ENCODE measurements around the gene SMIM31.

SMIM31 gene

GRCh38 chr4:164783976-164784375, 30.0 kb downstream of the SMIM31 start:
- DNase-seq (ENCODE audit: low read depth, low spot score), result no peak

GRCh38 chr4:164789047-164789446, 35.1 kb downstream of the SMIM31 start:
- DNase-seq (ENCODE audit: low read depth, low spot score), result no peak

- no peak for DNase-seq (ENCODE audit: low read depth, low spot score)
These were observed 36.3 kb downstream of the SMIM31 start for GRCh38 chr4:164790249-164790648.

GRCh38 chr4:164799410-164799809, 45.5 kb downstream of the SMIM31 start:
- DNase-seq (ENCODE audit: low read depth, low spot score), result no peak

GRCh38 chr4:164800786-164801185, 46.9 kb downstream of the SMIM31 start:
- no peak for DNase-seq (ENCODE audit: low read depth, low spot score)

- no peak for DNase-seq (ENCODE audit: low read depth, low spot score)
These were observed 48.5 kb downstream of the SMIM31 start for GRCh38 chr4:164802301-164802901.

GRCh38 chr4:164803702-164804101, 49.8 kb downstream of the SMIM31 start:
- no peak for DNase-seq (ENCODE audit: low read depth, low spot score)

GRCh38 chr4:164807611-164808010, 53.7 kb downstream of the SMIM31 start:
- no peak for DNase-seq (ENCODE audit: low read depth, low spot score)

GRCh38 chr4:164813554-164813953, 59.6 kb downstream of the SMIM31 start:
- no peak for DNase-seq (ENCODE audit: low read depth, low spot score)

- no peak for DNase-seq (ENCODE audit: low read depth, low spot score)
These were observed 61.8 kb downstream of the SMIM31 start for GRCh38 chr4:164815711-164816110.

GRCh38 chr4:164819366-164819765, 65.4 kb downstream of the SMIM31 start:
- no peak for DNase-seq (ENCODE audit: low read depth, low spot score)

GRCh38 chr4:164821711-164822110, 67.8 kb downstream of the SMIM31 start:
- DNase-seq (ENCODE audit: low read depth, low spot score), result no peak

GRCh38 chr4:164824581-164824980, 70.7 kb downstream of the SMIM31 start:
- DNase-seq (ENCODE audit: low read depth, low spot score), result no peak

- DNase-seq (ENCODE audit: low read depth, low spot score), result no peak
These were observed 75.0 kb downstream of the SMIM31 start for GRCh38 chr4:164828955-164829354.

GRCh38 chr4:164846566-164846965, 92.6 kb downstream of the SMIM31 start:
- no peak for DNase-seq (ENCODE audit: low read depth, low spot score)

- DNase-seq (ENCODE audit: low read depth, low spot score), result no peak
These were observed 93.1 kb downstream of the SMIM31 start for GRCh38 chr4:164847016-164847415.

GRCh38 chr4:164847967-164848649, 94.2 kb downstream of the SMIM31 start:
- no peak for DNase-seq (ENCODE audit: low read depth, low spot score)
